K562 (cell line): ENCODE measurements around the gene ZBTB7A. TPM values are rescaled to one million over a fixed set of nuclear protein-coding genes. Genes with fewer than 3 reads are reported as not detected.

ENCODE experiments used
- AFF1 ChIP-seq, 2 experiments: fragments of 450-650 bp; IDR thresholded peaks; 2 replicates each; pipeline ENCODE4 v1.6.1; 2018; ENCODE audit warnings: mild to moderate bottlenecking in 2 of 2, low read depth in 1 of 2; ENCODE audit not compliant: partially characterized antibody in 2 of 2
- BRD9 ChIP-seq: fragments of 450-650 bp; IDR thresholded peaks from 2 replicates; pipeline ENCODE4 v1.6.1; 2018; ENCODE audit warnings: low read depth; ENCODE audit not compliant: partially characterized antibody
- CCNT2 ChIP-seq: IDR thresholded peaks from 2 replicates; pipeline ENCODE4 v1.6.1; 2011; ENCODE audit warnings: borderline replicate concordance, low read depth, mild to moderate bottlenecking, moderate library complexity, mixed read lengths, low read length; ENCODE audit not compliant: insufficient read length; ENCODE audit errors: extremely low read depth
- DMBX1 ChIP-seq: fragments of 250-450 bp; sonication (Bioruptor Pico); IDR thresholded peaks from 2 replicates; pipeline ENCODE4 v1.8.0; 2022; ENCODE audit warnings: inconsistent platforms, mild to moderate bottlenecking, moderate library complexity, borderline replicate concordance
- ELK1 ChIP-seq: sonication (generic); formaldehyde crosslinking; IDR thresholded peaks from 2 replicates; pipeline ENCODE4 v1.8.1; 2022; ENCODE audit warnings: missing genetic modification reagents
- GTF2E2 ChIP-seq: fragments of 200-800 bp; sonication (Bioruptor generic); IDR thresholded peaks from 2 replicates; pipeline ENCODE4 v1.6.1; 2016; ENCODE audit warnings: missing genetic modification characterization, missing compliant biosample characterization
- HMG20B ChIP-seq: fragments of 250-450 bp; sonication (Bioruptor Pico); IDR thresholded peaks from 2 replicates; pipeline ENCODE4 v1.5.0; 2021; ENCODE audit warnings: mild to moderate bottlenecking
- LEF1 ChIP-seq: fragments of 450-650 bp; IDR thresholded peaks from 2 replicates; pipeline ENCODE4 v1.6.1; 2016; ENCODE audit warnings: mild to moderate bottlenecking
- NCOA4 ChIP-seq: fragments of 450-650 bp; IDR thresholded peaks from 2 replicates; pipeline ENCODE4 v1.6.1; 2018; ENCODE audit warnings: mild to moderate bottlenecking; ENCODE audit not compliant: partially characterized antibody
- NR2C1 ChIP-seq, 2 experiments: fragments of 450-650 bp; IDR thresholded peaks; 2 replicates each; pipeline ENCODE4 v1.6.1; 2017; ENCODE audit warnings: mild to moderate bottlenecking in 2 of 2, antibody characterized with exemption in 1 of 2, inconsistent platforms in 1 of 2, missing compliant biosample characterization in 1 of 2, missing genetic modification characterization in 1 of 2
- POLR2A ChIP-seq: fragments of 450-650 bp; conservative IDR thresholded peaks from 2 replicates; pipeline ENCODE4 v1.6.1; 2016
- RAD51 ChIP-seq: fragments of 450-650 bp; IDR thresholded peaks from 2 replicates; pipeline ENCODE4 v1.7.1; 2016; ENCODE audit warnings: low read depth, mild to moderate bottlenecking, borderline replicate concordance
- RREB1 ChIP-seq: fragments of 250-450 bp; sonication (Bioruptor Pico); IDR thresholded peaks from 2 replicates; pipeline ENCODE4 v1.4.0; 2020
- SMAD1 ChIP-seq: fragments of 150-350 bp; IDR thresholded peaks from 2 replicates; pipeline ENCODE4 v1.6.1; 2014; ENCODE audit warnings: low read length, low read depth; ENCODE audit not compliant: partially characterized antibody
- SREBF2 ChIP-seq: sonication (generic); formaldehyde crosslinking; IDR thresholded peaks from 2 replicates; pipeline ENCODE4 v1.4.0; 2020; ENCODE audit warnings: mild to moderate bottlenecking, missing genetic modification reagents
- ZNF124 ChIP-seq: sonication (generic); formaldehyde crosslinking; IDR thresholded peaks from 2 replicates; pipeline ENCODE4 v1.8.1; 2022; ENCODE audit warnings: missing genetic modification reagents
- ZNF140 ChIP-seq: fragments of 250-450 bp; sonication (Bioruptor Pico); IDR thresholded peaks from 2 replicates; pipeline ENCODE4 v1.8.0; 2021; ENCODE audit warnings: moderate library complexity, mild to moderate bottlenecking, inconsistent platforms
- ZNF76 ChIP-seq: fragments of 250-450 bp; sonication (Bioruptor Pico); IDR thresholded peaks from 2 replicates; pipeline ENCODE4 v1.4.0; 2020; ENCODE audit warnings: mild to moderate bottlenecking, moderate library complexity, borderline replicate concordance
- polyA plus RNA-seq, 8 experiments: library from polyadenylated mRNA; depleted of rRNA in 4 of 8; stranded (reverse) in 5 of 8; unstranded in 3 of 8; fragments of >200 nt; fragmentation: Nextera tagmentation in 2 of 8; fragmentation: Illumina TruSeq in 1 of 8; extraction: Ambion mirVana in 2 of 8; extraction: Trizol in 1 of 8; gene quantifications; 2 replicates each; pipeline versions ENCODE4 v1.2.1 to v1.2.3, GENCODE V29; 2011 to 2014; ENCODE audit warnings: inconsistent platforms in 1 of 8, missing spikeins in 1 of 8
- total RNA-seq, 7 experiments: library from RNA; depleted of rRNA in 6 of 7; stranded (reverse); fragments of >200 nt in 6 of 7; fragmentation: Illumina TruSeq in 2 of 7; extraction: Trizol in 2 of 7; gene quantifications; 2 replicates each; pipeline versions ENCODE4 v1.2.1 to v1.2.3, GENCODE V29; 2011 to 2021; ENCODE audit warnings: low replicate concordance in 1 of 7

Gene ZBTB7A
- total and polyA plus RNA-seq, 9 of the 15 experiments (the other 6 are each of a cell fraction or from before 2014, with no cell fraction given): 0.11 to 34.0 (median 4.6) TPM

GRCh38 chr19:4066682-4067395, at the start of gene ZBTB7A (continued):
- TF ChIP-seq AFF1 (IDR thresholded peaks at IDR 0.05; ENCODE audit: low read depth in 1 of 2, partially characterized antibody in 2 of 2): no peak
- no peak for TF ChIP-seq BRD9
- no peak for TF ChIP-seq RAD51
- TF ChIP-seq POLR2A: no peak
- no peak for TF ChIP-seq SMAD1
- TF ChIP-seq SREBF2: no peak
- TF ChIP-seq ZNF76 (CRISPR knock-in tag): no peak
- TF ChIP-seq CCNT2: peak; percentile 84
- peak; percentile 45; the same call in 1 of the 2 replicates for TF ChIP-seq GTF2E2 (tag)
- no peak for TF ChIP-seq ELK1 (CRISPR knock-in tag)
- TF ChIP-seq DMBX1 (CRISPR knock-in tag): no peak
- no peak for TF ChIP-seq ZNF124 (CRISPR knock-in tag)
- TF ChIP-seq LEF1: no peak
- no peak for TF ChIP-seq NCOA4
- no peak for TF ChIP-seq HMG20B (CRISPR knock-in tag)
- TF ChIP-seq NR2C1 (IDR thresholded peaks at IDR 0.05): no peak
- TF ChIP-seq NR2C1 (tag; IDR thresholded peaks at IDR 0.05): no peak
- no peak for TF ChIP-seq ZNF140 (CRISPR knock-in tag)
- no peak for TF ChIP-seq RREB1 (CRISPR knock-in tag)
